Activated CD4-positive, CD25-positive, alpha-beta regulatory T cell treated with anti-CD3 and anti-CD28 coated beads, Interleukin-2, amount 50 U/mL, for 72 hours (primary cell): ENCODE measurements around the gene ARID3B.
"Not testable (repeated sequence)": the region's sequence is repeated elsewhere in the genome, so short reads cannot be mapped to it uniquely, and the experiment has no call there.

Experiments
- DNase-seq: peaks from one replicate; pipeline ENCODE4 v3.0.0; 2021

The ARID3B gene

DNA sequence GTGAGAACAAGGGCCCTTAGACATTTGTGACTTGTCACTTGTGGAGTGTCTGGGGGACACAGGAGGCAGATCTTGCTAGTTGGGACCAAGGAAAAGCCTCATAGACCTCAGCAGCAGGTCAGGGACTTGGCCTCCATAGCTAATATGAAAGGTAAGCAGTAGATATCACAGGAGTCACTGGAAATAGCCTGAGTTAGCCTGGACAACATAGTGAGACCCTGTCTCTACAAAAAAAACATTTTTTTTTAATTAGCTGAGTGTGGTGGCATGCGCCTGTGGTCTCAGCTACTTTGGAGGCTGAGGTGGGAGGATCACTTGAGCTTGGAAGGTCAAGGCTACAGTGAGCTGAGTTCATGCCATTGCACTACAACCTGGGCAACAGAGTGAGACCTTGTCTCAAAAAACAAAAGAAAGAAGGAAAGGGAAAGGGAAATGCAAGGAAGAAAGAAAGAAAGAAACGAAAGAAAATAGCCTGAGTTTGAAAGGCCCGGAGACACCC is 37.5 kb downstream of the ARID3B start:
- no peak for DNase-seq

DNA sequence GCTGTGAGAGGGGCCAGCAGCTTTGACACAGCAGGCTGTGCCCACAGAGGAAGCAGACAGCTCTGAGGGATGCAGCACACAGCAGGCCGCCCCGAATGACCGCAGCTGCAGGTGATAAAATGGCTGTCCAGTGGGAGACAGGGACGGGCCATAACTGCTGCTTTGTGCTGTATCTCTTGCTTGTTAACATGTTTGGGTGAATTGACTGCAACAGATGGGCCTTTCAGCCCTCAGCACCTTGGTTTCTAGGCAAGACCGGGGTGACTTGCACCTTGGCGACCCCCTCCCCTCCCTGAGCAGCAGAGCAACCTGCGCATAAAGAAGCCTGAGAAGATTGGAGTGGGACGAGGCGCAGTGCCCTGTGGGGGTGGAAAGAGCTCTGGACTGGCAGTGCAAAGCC is 38.0 kb downstream of the ARID3B start:
- no peak for DNase-seq

DNA sequence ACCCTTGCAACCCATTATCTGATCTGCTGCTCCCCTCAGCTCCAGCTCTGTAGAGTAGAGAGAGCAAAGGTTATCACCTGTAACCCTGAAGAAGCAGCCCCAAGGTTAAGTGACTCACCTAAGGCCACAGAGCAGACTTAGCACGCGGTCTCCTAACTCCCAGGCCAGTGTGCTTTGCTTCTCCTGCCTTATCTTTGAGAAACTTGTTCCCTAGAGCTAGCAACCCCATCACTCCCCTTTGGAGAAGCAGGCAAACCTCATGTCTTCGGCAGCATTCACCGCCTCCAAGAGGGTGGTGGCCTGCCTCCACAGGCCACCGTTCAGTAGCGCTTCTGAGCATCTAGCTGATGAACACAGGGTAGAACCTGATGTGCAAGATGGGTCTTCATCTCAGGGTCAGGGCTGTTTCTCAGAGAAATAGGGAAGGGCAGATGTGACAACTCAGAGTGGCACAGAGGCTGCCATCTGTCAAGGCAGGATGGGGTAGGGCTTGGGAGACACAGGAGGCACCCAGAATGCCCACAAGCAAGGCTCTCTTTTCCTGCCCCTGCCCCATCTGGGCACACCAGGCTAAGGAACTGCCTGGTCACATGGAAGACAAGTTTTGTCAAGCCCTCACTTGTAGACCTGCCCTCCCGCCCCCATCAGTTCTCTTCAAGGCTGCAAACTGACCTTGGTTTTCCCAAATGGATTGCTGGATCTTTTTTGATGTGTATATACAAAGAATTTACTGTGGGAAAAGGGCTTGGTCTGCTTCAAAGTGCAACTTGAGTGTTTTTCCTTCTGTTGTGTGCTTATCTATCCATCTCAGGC is 39.7 kb downstream of the ARID3B start:
- DNase-seq, result no peak

DNA sequence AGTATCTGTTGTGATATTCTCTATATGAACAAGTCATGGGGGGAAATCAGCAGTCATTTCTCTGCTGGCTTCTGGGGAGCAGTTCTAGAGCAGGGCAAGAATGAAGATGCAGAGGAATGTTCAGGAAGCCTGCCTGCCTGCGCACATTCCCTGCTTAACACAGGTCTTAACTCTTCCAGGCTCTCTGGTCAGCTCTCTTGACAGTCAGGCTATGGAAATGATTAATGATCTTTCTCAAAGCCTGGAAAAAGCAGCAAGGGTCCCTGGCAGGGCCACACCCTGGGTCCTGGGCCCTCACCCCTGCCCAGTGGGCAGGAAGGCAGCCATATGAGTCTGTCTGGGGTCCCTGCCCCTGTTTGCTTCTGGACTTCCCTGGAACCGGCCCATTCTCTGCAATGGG is 43.2 kb downstream of the ARID3B start:
- no peak for DNase-seq

DNA sequence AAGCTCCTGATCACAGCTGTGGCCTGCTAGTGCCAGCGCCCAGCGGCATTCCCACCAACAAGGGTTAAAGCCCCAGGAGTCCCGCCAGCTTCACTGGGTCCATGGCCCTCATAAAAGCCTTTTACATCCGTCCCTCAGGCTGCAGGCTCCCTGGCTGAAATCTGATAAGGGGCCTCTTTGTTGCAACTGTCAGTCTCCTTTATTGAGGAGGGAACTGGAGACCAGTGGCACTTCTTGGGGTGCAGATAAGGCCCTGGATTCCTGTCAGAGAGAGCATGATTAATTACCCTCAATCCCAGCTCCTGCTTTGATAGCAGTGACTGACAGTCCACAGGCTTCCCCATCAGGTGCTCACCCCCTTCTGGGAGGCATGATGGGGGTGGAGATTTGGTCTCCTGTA is 43.8 kb downstream of the ARID3B start:
- no peak for DNase-seq

DNA sequence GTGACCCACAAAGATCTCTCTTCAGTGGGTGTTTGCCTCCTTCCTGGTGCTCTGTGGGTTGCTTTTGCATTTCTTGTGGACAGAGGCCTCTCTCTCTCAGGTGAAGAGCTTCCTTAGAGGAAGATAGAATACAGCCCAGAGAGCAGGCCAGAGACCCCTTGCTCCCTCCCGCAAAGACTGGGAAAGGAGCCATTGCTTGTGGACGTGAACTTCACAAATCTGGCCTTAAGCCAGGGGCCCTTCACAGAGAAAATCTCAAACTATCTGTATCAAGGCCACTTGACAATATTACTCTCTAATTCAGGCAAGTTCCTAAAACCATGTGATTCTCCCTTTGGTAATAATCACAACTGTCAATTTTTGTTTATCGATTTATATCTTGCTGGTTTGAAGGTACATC is 44.2 kb downstream of the ARID3B start:
- DNase-seq, result no peak

DNA sequence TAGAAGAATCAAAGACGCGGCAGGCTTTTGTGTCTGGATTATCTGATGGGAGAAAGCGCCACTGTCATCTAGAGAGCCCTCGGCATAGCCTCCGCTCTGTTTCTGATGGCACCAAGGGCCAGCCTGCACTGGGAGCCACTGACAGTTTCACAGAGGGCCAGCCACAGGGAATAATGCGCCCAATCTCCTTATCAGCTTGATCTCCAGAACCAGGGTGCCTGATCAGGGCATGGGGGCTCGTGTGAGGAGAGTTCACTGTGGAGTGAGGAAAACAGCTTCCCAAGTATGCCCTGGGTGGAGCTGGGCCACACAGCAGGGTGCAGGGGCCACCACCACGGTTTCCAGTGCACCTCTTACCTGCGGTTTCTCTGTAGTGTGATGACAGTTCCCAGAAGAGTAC is 44.8 kb downstream of the ARID3B start:
- no peak for DNase-seq

DNA sequence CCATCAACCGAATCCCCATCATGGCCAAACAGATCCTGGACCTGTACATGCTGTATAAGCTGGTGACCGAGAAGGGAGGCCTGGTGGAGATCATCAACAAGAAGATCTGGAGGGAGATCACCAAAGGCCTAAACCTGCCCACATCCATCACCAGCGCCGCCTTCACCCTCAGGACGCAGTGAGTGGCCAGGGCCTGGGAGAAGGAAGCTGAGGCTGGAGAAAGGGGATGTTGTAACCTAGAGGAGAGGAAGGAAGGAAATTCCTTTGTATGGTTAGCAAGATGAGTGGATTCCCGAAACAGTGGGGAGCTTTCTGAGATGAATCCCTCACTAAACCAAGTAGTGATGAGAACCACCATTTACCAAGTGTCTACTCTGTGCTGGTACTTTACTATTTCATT is 48.8 kb downstream of the ARID3B start:
- DNase-seq, result no peak

DNA sequence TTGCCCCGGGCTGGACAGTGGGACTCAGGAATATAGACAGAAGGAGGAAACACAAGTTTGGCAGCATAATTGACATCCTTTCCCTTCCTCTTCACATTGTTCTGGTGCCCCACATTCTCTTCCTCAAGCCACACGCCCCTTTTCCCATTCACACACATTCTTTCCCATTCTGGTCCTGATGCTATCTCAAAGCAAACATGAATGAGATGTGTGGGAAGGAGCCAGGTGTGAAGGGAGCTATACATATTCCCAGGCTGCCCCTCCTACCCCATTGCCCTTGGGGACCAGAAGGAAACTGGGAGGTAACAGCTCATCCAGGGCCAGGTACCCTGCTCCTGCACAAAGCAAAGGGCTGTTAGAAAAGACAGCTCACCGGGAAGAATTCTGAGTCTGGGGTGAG is 51.2 kb downstream of the ARID3B start:
- no peak for DNase-seq

DNA sequence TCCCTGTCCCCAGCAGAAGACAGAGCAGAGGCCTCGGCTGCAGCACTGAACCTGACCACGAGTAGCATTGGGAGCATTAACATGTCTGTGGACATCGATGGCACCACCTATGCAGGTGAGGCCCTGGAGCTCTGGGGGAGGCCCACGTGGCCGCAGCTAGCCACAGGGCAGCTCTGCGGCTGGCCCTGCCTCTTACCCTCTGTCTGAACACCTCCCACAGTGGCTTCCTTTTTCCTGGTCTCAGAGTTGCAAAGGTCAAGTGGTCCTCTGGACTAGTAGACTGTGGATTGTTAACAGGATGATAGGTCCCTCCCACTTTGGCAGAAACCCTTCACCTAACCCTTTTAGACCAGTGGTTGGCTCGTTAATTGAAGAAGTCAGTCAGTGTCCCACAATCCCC is 52.1 kb downstream of the ARID3B start:
- DNase-seq, result no peak

DNA sequence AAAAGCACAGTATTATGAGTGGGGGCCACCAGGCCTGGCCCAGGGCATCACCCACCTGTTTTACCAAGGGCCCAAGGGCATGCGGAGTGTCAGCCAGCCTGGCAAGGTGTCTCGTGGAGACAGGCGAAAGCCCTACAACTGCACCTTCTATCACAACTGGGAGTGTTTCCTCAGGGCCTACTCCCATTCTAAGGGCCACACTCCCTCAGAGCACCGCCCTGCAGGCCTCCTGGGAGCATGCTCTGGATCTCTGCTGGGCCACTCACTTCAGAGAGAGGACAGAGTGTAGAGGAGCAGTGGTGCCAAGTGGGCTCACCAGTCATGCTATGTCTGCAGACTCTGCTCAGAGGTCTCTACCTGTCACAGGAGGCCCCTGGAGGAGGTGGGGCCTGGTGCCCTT is 53.4 kb downstream of the ARID3B start:
- no peak for DNase-seq

DNA sequence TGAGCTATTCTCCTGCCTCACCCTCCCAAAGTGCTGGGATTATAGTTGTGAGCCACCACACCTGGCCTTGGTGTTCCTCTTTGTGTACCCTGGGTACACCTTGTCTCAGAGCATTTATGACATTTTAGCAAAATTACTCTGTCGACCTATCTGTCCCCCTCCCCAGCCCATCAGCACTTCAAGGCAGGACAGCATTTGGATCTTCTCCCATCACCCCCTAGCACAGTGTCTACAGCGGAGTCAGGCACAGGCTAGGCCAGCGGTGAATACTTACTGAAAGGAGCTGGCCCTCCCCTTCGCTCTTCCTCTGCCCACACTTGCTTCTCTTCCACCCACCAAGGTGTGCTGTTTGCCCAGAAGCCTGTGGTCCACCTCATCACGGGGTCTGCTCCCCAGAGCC is 54.3 kb downstream of the ARID3B start:
- DNase-seq, result no peak

DNA sequence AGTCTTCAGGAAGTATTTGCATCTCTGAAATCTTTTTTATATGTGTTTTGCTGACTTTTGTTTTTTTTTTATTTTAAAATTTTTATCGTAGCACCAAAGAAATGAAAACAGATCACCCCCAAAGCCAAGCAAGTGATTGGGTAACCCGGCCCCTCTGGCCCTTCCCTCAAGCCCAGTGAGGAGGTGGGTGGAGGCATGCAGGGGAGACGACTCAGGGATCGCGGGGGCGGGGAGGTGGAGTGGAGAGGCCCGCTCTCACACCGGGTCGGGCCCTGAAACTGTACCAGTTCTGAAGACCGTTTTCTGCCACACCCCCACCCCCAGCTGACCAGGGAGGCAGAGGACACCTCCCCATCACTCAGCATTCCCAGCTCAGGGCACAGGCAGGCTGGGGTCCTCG is 55.7 kb downstream of the ARID3B start:
- DNase-seq, result not testable (repeated sequence)

DNA sequence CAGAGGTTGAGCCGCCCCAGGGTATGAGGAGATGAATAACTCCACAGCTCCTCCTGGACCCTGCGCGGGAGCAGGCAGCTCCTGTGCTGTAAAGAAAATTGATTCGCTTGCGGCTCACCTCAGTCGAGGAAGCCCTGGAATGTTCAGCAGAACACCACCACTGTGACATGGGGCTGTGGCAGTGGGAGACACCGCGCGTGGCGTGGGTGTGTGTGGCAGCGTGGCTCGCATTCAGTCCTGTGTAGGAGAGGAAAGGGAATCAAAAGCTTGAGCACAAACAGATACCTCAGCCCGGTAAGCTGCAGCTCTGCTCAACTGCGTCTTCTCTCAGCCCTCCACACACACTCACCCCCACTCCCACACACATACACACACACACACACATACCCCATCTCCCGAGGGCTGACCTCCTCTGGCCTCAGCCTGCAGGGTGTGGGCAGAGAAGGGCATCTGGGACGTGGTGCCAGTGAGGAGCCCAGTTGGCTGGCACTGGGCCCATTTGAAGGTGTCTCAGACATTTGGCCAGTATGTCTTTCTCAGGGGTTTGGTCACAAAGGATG is 56.2 kb downstream of the ARID3B start:
- not testable (repeated sequence) for DNase-seq

DNA sequence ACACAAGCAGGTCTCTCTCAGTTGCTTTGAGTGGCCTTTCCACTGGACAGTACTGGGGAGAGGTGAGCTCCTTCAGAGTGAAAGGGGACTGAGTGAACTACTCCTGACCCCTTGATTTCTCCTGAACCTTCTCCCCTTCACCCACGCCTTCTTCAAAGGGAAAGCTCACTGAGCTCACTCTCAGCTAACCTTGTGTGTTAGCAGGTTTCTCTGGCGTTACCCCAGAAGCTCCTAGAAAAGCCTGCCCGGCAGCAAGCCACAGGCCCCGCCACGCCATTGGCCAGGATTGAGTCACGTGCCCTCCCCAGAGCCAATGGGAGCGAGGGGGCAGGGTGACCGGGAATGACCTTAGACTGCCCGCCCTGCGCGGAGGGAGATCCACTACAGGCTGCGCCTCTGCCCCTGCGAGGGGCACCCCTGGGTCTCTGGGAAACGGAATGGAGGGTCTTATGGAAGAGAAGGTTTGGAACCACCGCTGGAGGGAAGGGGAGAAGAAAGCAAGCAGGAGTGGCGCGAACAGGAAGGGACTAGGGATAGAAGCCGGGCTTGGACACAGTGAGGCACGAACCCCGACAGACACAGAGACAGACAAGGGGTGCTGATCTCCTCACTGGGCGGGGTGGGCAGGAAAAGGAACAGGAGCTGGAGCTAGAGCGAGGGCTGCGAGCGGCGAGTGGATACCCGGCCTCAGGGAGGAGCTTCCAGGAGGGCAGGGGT is 57.3 kb downstream of the ARID3B start:
- DNase-seq, result peak; percentile 91

DNA sequence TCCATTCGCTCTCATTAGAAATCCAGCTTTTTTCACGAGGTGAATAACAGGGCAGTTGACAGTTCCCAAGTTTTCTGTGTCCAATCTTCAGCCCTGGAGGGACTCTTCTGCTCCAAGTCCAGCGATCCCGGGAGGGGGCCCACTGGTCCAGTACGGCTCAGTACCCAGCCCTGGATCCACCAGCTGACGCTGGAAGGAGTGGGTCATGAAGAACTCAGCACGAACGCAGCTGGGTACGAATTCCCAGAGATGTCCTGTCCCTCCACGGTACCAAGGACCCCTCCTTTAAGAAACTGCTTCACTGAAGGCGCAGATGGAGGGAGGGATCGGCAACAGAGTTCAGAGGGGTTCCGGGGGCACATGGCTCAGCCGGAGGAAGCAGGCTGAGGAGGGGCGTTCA is 58.1 kb downstream of the ARID3B start:
- no peak for DNase-seq

DNA sequence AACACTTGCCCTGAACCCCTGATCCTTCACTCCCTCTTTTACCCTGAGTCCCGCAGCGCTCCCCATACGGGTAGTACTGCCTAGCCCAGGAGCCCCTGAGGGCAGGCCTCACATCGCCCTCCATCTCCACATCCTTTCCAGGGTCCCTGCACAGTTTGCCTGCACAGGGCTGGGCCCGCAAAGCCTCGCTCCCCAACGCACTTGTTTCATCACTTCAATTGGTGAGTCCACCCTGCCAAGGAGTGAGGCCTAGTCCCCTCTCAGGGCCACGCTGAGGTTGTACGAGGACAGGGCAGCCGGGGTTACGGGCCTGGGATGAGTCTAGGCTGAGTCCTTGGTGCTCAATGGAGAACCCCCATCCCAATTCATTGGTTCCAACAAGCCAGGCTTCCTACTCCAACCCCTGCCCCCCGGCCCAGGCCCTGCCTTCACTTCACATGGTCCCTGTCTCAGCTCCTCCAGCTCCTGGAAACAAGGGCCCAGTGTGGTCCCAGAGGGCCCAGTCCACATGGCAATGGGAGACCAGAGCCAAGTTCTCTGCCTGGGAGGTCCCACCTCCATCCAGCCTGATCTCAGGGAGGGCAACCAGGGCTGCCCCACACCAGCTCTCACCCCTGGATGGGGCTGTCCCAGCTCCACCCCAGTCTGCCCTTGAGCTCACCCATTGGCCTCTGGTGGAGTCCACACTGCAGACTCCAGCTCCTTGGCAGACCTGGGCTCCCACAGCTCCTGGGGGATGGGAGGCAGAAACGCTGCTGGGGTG is 62.2 kb downstream of the ARID3B start:
- no peak for DNase-seq

DNA sequence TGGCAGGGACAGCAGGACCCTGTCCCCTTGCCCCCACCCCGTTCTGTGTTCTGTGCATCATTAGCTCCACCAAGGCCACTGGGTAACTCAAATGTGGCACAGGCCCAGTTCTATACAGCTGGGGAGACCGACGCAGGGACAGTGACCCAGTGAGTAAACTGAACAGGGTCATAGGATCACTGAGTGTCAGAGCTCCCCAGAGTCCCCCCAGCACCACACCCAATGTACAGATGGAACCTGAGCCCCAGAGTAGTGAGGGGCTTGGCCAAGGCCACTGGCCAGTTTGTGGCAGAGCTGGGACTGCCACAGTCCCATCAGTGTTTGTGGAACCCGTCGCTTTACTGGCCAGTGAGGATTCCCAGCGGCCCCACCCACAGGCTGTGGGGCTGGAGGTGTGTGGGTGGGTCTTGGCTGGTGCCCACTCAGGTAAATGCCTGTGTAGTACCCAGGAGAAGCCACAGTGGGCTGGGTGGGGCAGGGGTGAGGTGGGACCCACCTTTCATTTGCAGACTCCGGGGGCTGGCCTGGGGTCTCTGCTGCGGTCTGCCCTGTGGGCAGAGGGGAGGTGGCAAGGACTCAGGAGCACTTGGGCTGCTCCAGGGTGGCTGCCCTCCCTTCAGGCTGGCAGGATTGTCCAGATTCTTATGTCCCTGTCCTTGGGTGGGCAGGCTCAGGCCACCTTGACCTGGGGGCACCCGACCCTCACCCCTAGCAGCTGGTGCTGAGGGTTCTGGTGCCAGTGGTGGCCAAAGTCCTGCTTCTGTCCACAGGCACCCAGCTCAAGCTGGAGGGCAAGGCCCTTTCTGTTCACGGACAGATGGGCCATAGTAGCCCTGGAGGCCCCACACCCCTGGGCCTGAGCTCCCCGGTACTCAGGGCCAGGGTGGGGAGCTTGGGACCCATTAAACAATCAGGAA is 63.0 kb downstream of the ARID3B start:
- no peak for DNase-seq

DNA sequence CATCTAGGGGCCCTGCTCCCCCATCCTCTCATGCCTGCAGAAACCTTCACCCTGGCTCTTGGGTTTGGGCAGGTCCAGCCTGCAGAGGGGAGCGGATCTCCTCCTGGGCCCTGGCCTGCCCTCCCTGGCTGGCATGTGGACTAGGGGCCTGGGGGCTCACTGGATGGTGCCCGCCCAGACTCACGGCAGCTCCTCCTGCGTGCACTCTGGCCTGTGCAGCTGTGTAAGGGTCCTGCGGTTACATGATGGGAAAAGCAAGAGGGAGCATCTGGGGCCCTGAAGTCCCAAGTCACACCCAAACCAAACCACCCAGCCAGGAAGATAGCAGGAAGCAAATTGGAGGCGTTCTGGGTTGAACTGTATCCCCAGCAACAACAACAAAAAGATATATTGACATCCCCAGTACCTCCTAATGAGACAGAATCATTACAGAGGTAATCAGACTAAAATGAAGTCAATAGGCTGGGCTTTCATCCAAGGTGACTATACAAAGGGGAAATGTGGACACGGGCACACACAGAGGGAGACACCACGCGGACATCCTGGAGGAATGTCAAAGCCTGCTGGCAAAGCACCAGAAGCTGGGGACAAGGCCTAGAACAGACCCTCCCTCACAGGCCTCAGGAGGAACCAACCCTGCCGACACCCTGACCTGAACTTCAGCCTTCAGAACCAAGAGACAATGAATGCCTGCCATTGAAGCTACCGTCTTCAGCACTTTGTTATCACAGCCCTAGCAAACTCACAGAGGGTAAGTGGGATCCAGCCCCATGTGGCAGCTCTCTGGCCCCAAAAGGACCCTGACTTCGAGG is 64.2 kb downstream of the ARID3B start:
- DNase-seq, result no peak

DNA sequence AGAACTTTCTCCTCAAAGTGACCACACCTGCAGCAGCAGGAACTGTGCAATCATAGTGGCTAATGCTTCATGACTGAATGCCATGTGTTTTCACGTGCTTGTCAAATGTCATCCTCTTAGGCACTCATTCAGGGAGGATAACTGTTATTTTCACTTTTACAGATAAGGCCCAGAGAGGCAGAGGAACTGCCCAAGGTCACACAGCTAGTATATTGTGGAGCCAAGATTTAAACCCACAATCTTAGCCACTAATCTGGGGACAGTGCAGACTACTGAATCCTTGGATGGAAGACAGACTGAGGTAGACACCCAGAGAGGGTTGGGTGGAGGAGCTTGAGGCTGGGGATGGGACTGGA is 64.8 kb downstream of the ARID3B start:
- DNase-seq, result no peak

DNA sequence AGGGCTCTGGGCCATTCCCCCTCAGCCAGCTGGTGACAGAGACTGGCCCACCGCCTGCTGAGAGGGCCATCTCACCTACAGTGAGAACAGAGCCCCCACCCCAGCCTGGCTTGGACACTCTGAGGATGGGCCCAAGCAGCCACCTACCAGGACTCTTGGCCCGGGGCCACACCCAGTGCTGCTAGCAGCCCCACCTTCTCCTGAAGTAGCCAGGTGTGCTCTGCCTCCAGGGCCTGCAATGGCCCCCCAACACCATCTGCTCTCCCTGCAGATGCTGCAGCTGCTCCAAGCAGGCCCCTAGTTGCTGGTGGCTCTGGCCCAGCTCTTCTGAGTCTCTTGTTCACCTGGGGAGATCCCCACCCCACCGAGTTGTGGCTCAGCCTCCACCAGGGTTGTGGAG is 67.8 kb downstream of the ARID3B start:
- DNase-seq, result no peak

DNA sequence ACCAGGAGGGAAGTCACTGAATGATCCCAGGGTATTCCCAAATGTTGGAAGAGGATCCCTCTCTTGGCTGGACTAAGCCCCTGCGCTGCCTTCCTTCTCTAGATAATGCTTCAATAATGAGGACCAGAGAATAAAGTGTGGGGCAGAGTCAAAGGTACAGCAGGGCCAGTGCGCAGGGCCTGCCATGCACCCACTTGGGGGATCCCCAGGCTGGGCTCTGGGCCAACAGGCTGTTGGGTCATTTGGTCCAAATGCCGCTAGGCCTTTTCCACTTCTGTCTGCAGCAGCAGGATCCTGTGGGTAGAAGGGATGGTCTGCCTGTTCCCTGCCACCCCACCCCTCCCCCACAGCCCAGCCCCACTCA is 68.9 kb downstream of the ARID3B start:
- no peak for DNase-seq
